ENCODE data around the gene PIP4K2A. TPM values are rescaled to one million over a fixed set of nuclear protein-coding genes. Genes with fewer than 3 reads are reported as not detected.

Gene PIP4K2A
- total and polyA plus RNA-seq, 2 of the 13 experiments (the other 11 are each of a cell fraction or from before 2014, with no cell fraction given) = 9.1 to 22.6 TPM

DNA sequence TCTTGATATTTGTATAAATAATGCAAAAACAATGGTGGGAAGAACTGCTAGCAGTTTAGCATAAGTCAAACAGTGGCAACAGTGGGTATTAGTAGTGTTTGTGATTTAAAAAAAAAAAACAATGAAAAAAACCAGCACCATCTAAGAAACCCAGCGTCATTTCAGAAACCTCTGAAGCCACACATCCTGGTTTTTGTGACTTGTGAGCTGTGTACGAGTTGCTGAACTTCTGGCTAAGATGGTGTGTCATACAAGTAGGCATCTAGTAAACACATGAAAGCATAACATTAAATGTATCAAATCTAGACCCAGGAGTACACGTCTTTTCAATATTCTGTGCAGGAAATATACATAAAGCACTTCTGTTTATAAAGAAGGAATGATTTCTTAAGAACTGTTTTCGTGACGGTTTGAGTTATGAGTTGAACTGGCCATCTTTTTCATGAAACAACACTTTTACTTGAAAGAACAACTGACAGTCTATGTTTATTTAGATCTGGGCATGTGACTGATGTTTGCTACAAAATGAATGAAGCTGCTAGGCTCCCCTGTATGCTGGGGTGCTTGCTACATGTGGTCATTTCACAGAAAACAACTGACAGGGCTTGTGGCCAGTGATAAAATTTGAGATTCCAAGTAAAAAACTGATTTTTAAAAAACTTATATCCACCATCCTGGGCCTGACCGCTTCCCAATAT lies 143.5 kb downstream of the PIP4K2A start:
- BruUV-seq (replicated peaks) = no TSS peak
- Histone ChIP-seq H3K4me1 (ENCODE audit: insufficient read depth, low read length) (no peaks in the 10 kb centered on the region), H3K27me3 (ENCODE audit: control insufficient read depth in 1 of 2, insufficient read depth in 2 of 2, low read length in 2 of 2) (no peaks in the 10 kb centered on the region), H3K27ac (ENCODE audit: extremely low read length, insufficient read depth, low read length) (no peak overlapping the region), H3K9me3 (ENCODE audit: low read length) (no peaks in the 10 kb centered on the region), H3K4me3 (replicated peaks in 1 of 3; ENCODE audit: insufficient read depth in 1 of 3, low read depth in 2 of 3, low read length in 3 of 3) (no peak overlapping the region), H3K9ac (ENCODE audit: insufficient read depth, low read depth, low read length) (no peak overlapping the region), H3K79me2 (ENCODE audit: insufficient read depth, low read length) (no peaks in the 10 kb centered on the region), H3K36me3 (replicated peaks in 1 of 2; ENCODE audit: control insufficient read depth in 1 of 2, insufficient read depth in 2 of 2, low read length in 2 of 2) (peaks cover 8 to 31% of the 10 kb centered on the region in 2 experiments; a peak in 4 of 5 replicates), H2AFZ (ENCODE audit: low read length) (no peak overlapping the region), H4K20me1 (ENCODE audit: insufficient read depth, low read length) (no peaks in the 10 kb centered on the region), H3K4me2 (ENCODE audit: low read depth, low read length) (no peak overlapping the region)
- TF ChIP-seq, protein P1, sequence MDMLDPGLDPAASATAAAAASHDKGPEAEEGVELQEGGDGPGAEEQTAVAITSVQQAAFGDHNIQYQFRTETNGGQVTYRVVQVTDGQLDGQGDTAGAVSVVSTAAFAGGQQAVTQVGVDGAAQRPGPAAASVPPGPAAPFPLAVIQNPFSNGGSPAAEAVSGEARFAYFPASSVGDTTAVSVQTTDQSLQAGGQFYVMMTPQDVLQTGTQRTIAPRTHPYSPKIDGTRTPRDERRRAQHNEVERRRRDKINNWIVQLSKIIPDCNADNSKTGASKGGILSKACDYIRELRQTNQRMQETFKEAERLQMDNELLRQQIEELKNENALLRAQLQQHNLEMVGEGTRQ (IDR thresholded peaks at IDR 0.05; ENCODE audit: low read depth, low read length) = no peak
- TF ChIP-seq, protein P1 (CRISPR knock-in tag; IDR thresholded peaks at IDR 0.05; ENCODE audit: borderline replicate concordance) = no peak
- TF ChIP-seq ZFP82 (CRISPR knock-in tag; IDR thresholded peaks at IDR 0.05; ENCODE audit: borderline replicate concordance) (no peak), ELF1 (CRISPR knock-in tag; IDR thresholded peaks at IDR 0.05) (no peak)
- TF ChIP-seq, protein P2, sequence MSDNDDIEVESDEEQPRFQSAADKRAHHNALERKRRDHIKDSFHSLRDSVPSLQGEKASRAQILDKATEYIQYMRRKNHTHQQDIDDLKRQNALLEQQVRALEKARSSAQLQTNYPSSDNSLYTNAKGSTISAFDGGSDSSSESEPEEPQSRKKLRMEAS (IDR thresholded peaks at IDR 0.05) = no peak
- TF ChIP-seq, protein P3, sequence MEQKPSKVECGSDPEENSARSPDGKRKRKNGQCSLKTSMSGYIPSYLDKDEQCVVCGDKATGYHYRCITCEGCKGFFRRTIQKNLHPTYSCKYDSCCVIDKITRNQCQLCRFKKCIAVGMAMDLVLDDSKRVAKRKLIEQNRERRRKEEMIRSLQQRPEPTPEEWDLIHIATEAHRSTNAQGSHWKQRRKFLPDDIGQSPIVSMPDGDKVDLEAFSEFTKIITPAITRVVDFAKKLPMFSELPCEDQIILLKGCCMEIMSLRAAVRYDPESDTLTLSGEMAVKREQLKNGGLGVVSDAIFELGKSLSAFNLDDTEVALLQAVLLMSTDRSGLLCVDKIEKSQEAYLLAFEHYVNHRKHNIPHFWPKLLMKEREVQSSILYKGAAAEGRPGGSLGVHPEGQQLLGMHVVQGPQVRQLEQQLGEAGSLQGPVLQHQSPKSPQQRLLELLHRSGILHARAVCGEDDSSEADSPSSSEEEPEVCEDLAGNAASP (CRISPR knock-in tag; IDR thresholded peaks at IDR 0.05; ENCODE audit: borderline replicate concordance) = no peak
- TF ChIP-seq, protein P4, sequence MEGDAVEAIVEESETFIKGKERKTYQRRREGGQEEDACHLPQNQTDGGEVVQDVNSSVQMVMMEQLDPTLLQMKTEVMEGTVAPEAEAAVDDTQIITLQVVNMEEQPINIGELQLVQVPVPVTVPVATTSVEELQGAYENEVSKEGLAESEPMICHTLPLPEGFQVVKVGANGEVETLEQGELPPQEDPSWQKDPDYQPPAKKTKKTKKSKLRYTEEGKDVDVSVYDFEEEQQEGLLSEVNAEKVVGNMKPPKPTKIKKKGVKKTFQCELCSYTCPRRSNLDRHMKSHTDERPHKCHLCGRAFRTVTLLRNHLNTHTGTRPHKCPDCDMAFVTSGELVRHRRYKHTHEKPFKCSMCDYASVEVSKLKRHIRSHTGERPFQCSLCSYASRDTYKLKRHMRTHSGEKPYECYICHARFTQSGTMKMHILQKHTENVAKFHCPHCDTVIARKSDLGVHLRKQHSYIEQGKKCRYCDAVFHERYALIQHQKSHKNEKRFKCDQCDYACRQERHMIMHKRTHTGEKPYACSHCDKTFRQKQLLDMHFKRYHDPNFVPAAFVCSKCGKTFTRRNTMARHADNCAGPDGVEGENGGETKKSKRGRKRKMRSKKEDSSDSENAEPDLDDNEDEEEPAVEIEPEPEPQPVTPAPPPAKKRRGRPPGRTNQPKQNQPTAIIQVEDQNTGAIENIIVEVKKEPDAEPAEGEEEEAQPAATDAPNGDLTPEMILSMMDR (CRISPR knock-in tag; IDR thresholded peaks at IDR 0.05) = no peak
- ATAC-seq (no peak), DNase-seq (ENCODE audit: low spot score) (no peak), FAIRE-seq (no peak)
- ChIA-PET CTCF (ENCODE audit: low intra/inter-chr PET ratio, low total read pairs) (no interaction called here), POLR2A (no interaction called here)
- WGBS (ENCODE audit: low lambda C conversion rate) = 77% methylated on average over 6 of the region's 6 CpGs
- in situ Hi-C loops (cut with HindIII; ENCODE audit: extremely low pct_ligation_motif_present, low pct_unique_long_range_greater_than_20kb) = loop anchor here (5.0 to 25.0 kb wide), 2 partner anchors 416 to 584 kb away; no protein-coding TSS in a partner anchor
- intact Hi-C loops (cut with micrococcal nuclease; ENCODE audit: unreplicated experiment) = loop anchor here (10.0 kb wide), 1 partner anchor 566 kb away; the partner anchor contains the start of gene DNAJC1
